Neural cell (in vitro differentiated cells): ENCODE results near the gene ANKS1B. TPM values are rescaled to one million over a fixed set of nuclear protein-coding genes. Genes with fewer than 3 reads are reported as not detected.

Experiments used
- H2AFZ ChIP-seq: fragments of 200-600, 300-800 bp; sonication (generic), shearing (Covaris generic); 2 replicates; pipeline ENCODE4 v1.6.0; 2014; ENCODE audit warnings: low read depth, mild to moderate bottlenecking, antibody characterized with exemption, low read length, moderate library complexity
- H3F3A ChIP-seq: fragments of 200-600 bp; shearing (Covaris generic); 2 replicates; pipeline ENCODE4 v1.6.1; 2016; ENCODE audit warnings: mild to moderate bottlenecking, moderate library complexity, mixed read lengths, antibody characterized with exemption, low read length; ENCODE audit not compliant: insufficient read depth, poor library complexity, severe bottlenecking
- H3K27ac ChIP-seq: fragments of 200-600, 300-800 bp; sonication (generic), shearing (Covaris generic); 2 replicates; pipeline ENCODE4 v1.5.1; 2014; ENCODE audit warnings: mild to moderate bottlenecking, low read length, moderate library complexity
- H3K27me3 ChIP-seq: fragments of 300-800, 200-600 bp; sonication (generic), shearing (Covaris generic); 2 replicates; pipeline ENCODE4 v1.6.0; 2014; ENCODE audit warnings: mild to moderate bottlenecking, low read depth, low read length, moderate library complexity; ENCODE audit not compliant: insufficient read depth
- H3K36me3 ChIP-seq: fragments of 300-800, 200-600 bp; sonication (generic), shearing (Covaris generic); 2 replicates; pipeline ENCODE4 v1.5.1; 2014; ENCODE audit warnings: mild to moderate bottlenecking, antibody characterized with exemption, low read length, moderate library complexity; ENCODE audit not compliant: insufficient read depth
- H3K4me2 ChIP-seq: fragments of 300-800, 200-600 bp; sonication (generic), shearing (Covaris generic); 2 replicates; pipeline ENCODE4 v1.6.0; 2014; ENCODE audit warnings: mild to moderate bottlenecking, low read length
- H3K4me3 ChIP-seq: fragments of 300-800, 200-600 bp; sonication (generic), shearing (Covaris generic); 2 replicates; pipeline ENCODE4 v1.5.1; 2014; ENCODE audit warnings: mild to moderate bottlenecking, low read length, moderate library complexity
- H3K79me2 ChIP-seq: fragments of 200-600 bp; shearing (Covaris generic); replicated peaks from 2 replicates; pipeline ENCODE4 v1.6.0; 2014; ENCODE audit warnings: mild to moderate bottlenecking, low read length, moderate library complexity; ENCODE audit not compliant: insufficient read depth
- H3K9ac ChIP-seq: fragments of 300-800, 200-600 bp; sonication (generic), shearing (Covaris generic); 2 replicates; pipeline ENCODE4 v1.6.1; 2016; ENCODE audit warnings: mild to moderate bottlenecking, low read length, mixed read lengths
- H3K9me2 ChIP-seq: fragments of 200-600 bp; shearing (Covaris generic); 2 replicates; pipeline ENCODE4 v1.6.1; 2016; ENCODE audit warnings: mild to moderate bottlenecking, low read length, mixed read lengths; ENCODE audit not compliant: insufficient read depth
- H3K9me3 ChIP-seq: fragments of 200-600, 300-800 bp; sonication (generic), shearing (Covaris generic); 2 replicates; pipeline ENCODE4 v1.6.1; 2016; ENCODE audit warnings: mild to moderate bottlenecking, mixed run types, low read length, moderate library complexity, mixed read lengths
- H4K20me1 ChIP-seq: fragments of 200-600 bp; shearing (Covaris generic); 2 replicates; pipeline ENCODE4 v1.6.1; 2016; ENCODE audit warnings: mild to moderate bottlenecking, mixed run types; ENCODE audit not compliant: insufficient read depth
- EP300 ChIP-seq: fragments of 450-650 bp; conservative IDR thresholded peaks from 2 replicates; pipeline ENCODE4 v1.6.1; 2014; ENCODE audit warnings: antibody characterized with exemption, mild to moderate bottlenecking, moderate library complexity; ENCODE audit not compliant: poor library complexity, severe bottlenecking
- EZH2 ChIP-seq: fragments of 200-600, 300-800 bp; shearing (Covaris generic), sonication (generic); IDR thresholded peaks from 2 replicates; pipeline ENCODE4 v1.6.1; 2014; ENCODE audit warnings: antibody characterized with exemption, low read length, borderline replicate concordance, mild to moderate bottlenecking; ENCODE audit not compliant: insufficient read depth, poor library complexity, severe bottlenecking
- MXI1 ChIP-seq: fragments of 450-650 bp; conservative IDR thresholded peaks from 2 replicates; pipeline ENCODE4 v1.6.1; 2014; ENCODE audit warnings: antibody characterized with exemption, mild to moderate bottlenecking; ENCODE audit not compliant: poor library complexity, severe bottlenecking
- POLR2AphosphoS5 ChIP-seq: IDR thresholded peaks from 2 replicates; pipeline ENCODE4 v1.6.1; 2012
- RAD21 ChIP-seq: fragments of 450-650 bp; conservative IDR thresholded peaks from 2 replicates; pipeline ENCODE4 v1.6.1; 2014; ENCODE audit warnings: antibody characterized with exemption, mild to moderate bottlenecking, moderate library complexity
- SMC3 ChIP-seq: fragments of 450-650 bp; conservative IDR thresholded peaks from 2 replicates; pipeline ENCODE4 v1.6.1; 2014; ENCODE audit warnings: antibody characterized with exemption, mild to moderate bottlenecking, moderate library complexity; ENCODE audit not compliant: poor library complexity
- TAF1 ChIP-seq: IDR thresholded peaks from 2 replicates; pipeline ENCODE4 v1.6.1; 2012; ENCODE audit warnings: low read depth
- polyA plus RNA-seq: library from polyadenylated mRNA; depleted of rRNA; stranded (reverse); fragments of >200 nt; gene quantifications from 2 replicates; pipeline ENCODE4 v1.2.3, GENCODE V29; 2014
- TF ChIP-seq, protein P1 (sequence below): IDR thresholded peaks from 2 replicates; pipeline ENCODE4 v1.6.1; 2012; ENCODE audit warnings: borderline replicate concordance
- TF ChIP-seq, protein P2 (sequence below): fragments of 450-650 bp; IDR thresholded peaks from 2 replicates; pipeline ENCODE4 v1.5.1; 2014; ENCODE audit warnings: antibody characterized with exemption, mild to moderate bottlenecking, moderate library complexity; ENCODE audit not compliant: poor library complexity, severe bottlenecking

Gene ANKS1B
- polyA plus RNA-seq, 1 donor from 2014 or later, result 65.6 TPM

DNA sequence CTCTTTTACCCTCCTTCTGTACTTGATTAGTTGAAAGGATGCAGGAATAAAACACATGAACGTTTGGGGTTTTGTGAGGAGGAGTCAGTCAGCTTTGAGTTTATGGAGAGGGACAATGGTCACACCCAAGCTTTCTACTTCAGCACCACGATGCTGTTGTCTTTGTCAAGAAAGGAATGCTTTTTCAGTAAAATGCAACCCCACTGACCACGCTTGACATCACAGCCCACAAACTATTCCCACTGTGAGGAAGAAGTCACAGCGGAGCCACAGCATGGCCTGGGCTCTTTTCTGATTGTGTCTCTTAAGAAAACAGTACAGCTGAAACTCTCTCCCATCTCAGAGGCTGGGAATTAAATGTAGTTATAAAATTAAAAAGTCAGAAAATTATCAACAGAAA lies 1204.5 kb downstream of the ANKS1B start:
- H3K27ac ChIP-seq, result no peak overlapping the region

DNA sequence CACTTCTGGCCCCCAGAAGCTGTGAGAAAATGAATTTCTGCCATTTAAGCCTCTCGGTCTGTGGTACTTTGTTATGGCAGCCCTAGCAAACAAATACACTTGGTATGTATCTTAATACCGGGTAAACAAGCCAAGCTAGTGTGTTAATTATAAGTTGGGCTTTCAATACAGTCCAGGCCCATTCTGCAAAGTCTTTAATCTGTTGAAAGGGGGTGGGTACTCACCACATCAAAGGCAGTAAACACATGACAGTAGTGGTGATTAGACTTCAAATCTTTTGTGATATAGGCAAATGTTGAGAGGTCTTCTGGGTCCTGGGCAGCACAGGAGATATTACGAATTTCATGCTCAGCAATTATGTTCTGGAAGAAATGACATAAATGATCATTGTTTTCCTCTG lies 1211.9 kb downstream of the ANKS1B start:
- no peaks in the 10 kb centered on the region for H3F3A ChIP-seq
- TF ChIP-seq, protein P1, sequence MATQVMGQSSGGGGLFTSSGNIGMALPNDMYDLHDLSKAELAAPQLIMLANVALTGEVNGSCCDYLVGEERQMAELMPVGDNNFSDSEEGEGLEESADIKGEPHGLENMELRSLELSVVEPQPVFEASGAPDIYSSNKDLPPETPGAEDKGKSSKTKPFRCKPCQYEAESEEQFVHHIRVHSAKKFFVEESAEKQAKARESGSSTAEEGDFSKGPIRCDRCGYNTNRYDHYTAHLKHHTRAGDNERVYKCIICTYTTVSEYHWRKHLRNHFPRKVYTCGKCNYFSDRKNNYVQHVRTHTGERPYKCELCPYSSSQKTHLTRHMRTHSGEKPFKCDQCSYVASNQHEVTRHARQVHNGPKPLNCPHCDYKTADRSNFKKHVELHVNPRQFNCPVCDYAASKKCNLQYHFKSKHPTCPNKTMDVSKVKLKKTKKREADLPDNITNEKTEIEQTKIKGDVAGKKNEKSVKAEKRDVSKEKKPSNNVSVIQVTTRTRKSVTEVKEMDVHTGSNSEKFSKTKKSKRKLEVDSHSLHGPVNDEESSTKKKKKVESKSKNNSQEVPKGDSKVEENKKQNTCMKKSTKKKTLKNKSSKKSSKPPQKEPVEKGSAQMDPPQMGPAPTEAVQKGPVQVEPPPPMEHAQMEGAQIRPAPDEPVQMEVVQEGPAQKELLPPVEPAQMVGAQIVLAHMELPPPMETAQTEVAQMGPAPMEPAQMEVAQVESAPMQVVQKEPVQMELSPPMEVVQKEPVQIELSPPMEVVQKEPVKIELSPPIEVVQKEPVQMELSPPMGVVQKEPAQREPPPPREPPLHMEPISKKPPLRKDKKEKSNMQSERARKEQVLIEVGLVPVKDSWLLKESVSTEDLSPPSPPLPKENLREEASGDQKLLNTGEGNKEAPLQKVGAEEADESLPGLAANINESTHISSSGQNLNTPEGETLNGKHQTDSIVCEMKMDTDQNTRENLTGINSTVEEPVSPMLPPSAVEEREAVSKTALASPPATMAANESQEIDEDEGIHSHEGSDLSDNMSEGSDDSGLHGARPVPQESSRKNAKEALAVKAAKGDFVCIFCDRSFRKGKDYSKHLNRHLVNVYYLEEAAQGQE, result no peak
- TF ChIP-seq SMC3, result no peak
- no peak for TF ChIP-seq EP300
- TF ChIP-seq EZH2, result no peak
- no peak for TF ChIP-seq POLR2AphosphoS5
- TF ChIP-seq, protein P2, sequence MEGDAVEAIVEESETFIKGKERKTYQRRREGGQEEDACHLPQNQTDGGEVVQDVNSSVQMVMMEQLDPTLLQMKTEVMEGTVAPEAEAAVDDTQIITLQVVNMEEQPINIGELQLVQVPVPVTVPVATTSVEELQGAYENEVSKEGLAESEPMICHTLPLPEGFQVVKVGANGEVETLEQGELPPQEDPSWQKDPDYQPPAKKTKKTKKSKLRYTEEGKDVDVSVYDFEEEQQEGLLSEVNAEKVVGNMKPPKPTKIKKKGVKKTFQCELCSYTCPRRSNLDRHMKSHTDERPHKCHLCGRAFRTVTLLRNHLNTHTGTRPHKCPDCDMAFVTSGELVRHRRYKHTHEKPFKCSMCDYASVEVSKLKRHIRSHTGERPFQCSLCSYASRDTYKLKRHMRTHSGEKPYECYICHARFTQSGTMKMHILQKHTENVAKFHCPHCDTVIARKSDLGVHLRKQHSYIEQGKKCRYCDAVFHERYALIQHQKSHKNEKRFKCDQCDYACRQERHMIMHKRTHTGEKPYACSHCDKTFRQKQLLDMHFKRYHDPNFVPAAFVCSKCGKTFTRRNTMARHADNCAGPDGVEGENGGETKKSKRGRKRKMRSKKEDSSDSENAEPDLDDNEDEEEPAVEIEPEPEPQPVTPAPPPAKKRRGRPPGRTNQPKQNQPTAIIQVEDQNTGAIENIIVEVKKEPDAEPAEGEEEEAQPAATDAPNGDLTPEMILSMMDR, result no peak
- TF ChIP-seq TAF1, result no peak
- TF ChIP-seq MXI1, result no peak
- TF ChIP-seq RAD21, result no peak
- H3K79me2 ChIP-seq, result no peaks in the 10 kb centered on the region
- no peaks in the 10 kb centered on the region for H3K27me3 ChIP-seq
- H3K4me2 ChIP-seq, result no peak overlapping the region
- no peak overlapping the region for H3K27ac ChIP-seq
- H3K9me2 ChIP-seq, result no peaks in the 10 kb centered on the region
- no peak overlapping the region for H3K4me3 ChIP-seq
- H2AFZ ChIP-seq, result no peak overlapping the region
- H4K20me1 ChIP-seq, result no peaks in the 10 kb centered on the region
- peaks cover 20% of the 10 kb centered on the region for H3K36me3 ChIP-seq
- H3K9ac ChIP-seq, result no peak overlapping the region
- no peaks in the 10 kb centered on the region for H3K9me3 ChIP-seq

More for the DNA sequence above, 1204.5 kb downstream of the ANKS1B start:
- H4K20me1 ChIP-seq, result no peaks in the 10 kb centered on the region
- H3K27me3 ChIP-seq, result no peaks in the 10 kb centered on the region
- peaks cover 13% of the 10 kb centered on the region for H3K36me3 ChIP-seq
- H3K9ac ChIP-seq, result no peak overlapping the region
- H3K79me2 ChIP-seq, result no peaks in the 10 kb centered on the region
- H2AFZ ChIP-seq, result no peak overlapping the region
- TF ChIP-seq EP300 (no peak), TAF1 (no peak), SMC3 (no peak)
- TF ChIP-seq, protein P1, result no peak
- no peaks in the 10 kb centered on the region for H3K9me2 ChIP-seq
- H3F3A ChIP-seq, result no peaks in the 10 kb centered on the region
- H3K4me2 ChIP-seq, result no peak overlapping the region
- H3K9me3 ChIP-seq, result no peaks in the 10 kb centered on the region
- no peak overlapping the region for H3K4me3 ChIP-seq
